A549 (cell line): Measurements from ENCODE around the gene RNF217. TPM values are rescaled to one million over a fixed set of nuclear protein-coding genes. Genes with fewer than 3 reads are reported as not detected.

Source experiments
- ATAC-seq, 2 experiments: fragments of 200-7000 bp in 1 of 2; fragments of >200 bp in 1 of 2; cut with Nextera tagmentation in 1 of 2; cut with Tn5 transposase in 1 of 2; 3 replicates each; pipeline versions ENCODE4 v1.8.0 to v1.9.1; 2018 to 2020; ENCODE audit warnings: mild to moderate bottlenecking in 1 of 2, moderate library complexity in 1 of 2
- CTCF ChIA-PET: fragments of 300-600 bp; sonication (Branson Sonifier 250); formaldehyde crosslinking; extraction: SDS; loops from one replicate; lab custom pipeline; 2021; ENCODE audit warnings: antibody characterized with exemption, inconsistent platforms; lab: Yijun Ruan, JAX
- POLR2A ChIA-PET: fragments of 350-600 bp; formaldehyde crosslinking; extraction: SDS; loops from one replicate; lab custom pipeline; 2021; ENCODE audit warnings: antibody characterized with exemption, inconsistent platforms; lab: Yijun Ruan, JAX
- DNase-seq, 2 experiments: peaks; one replicate each; pipeline versions ENCODE4 v3.0.0 to v3.0.0-alpha.2; 2011 to 2016; ENCODE audit warnings: low read depth in 1 of 2, low spot score in 1 of 2
- FAIRE-seq: peaks from 2 replicates; lab custom pipeline; 2011; peaks lifted over from hg19 to GRCh38; lab: Jason Lieb, UNC
- H3K27ac ChIP-seq, 2 experiments: fragments of >200 bp; sonication (Bioruptor Twin); formaldehyde crosslinking; 3 replicates each; pipeline ENCODE4 v1.5.1; 2016 to 2017
- H3K4me1 ChIP-seq: fragments of >200 bp; sonication (Bioruptor Twin); formaldehyde crosslinking; 3 replicates; pipeline ENCODE4 v1.6.1; 2016
- H3K4me2 ChIP-seq: fragments of >200 bp; sonication (Bioruptor Twin); formaldehyde crosslinking; 3 replicates; pipeline ENCODE4 v1.6.1; 2016
- H3K4me3 ChIP-seq: fragments of >200 bp; sonication (Bioruptor Twin); formaldehyde crosslinking; 3 replicates; pipeline ENCODE4 v1.5.1; 2016
- H3K9me3 ChIP-seq: fragments of >200 bp; sonication (Bioruptor Twin); formaldehyde crosslinking; 3 replicates; pipeline ENCODE4 v1.6.1; 2016
- ESRRA ChIP-seq: fragments of 150-350 bp; IDR thresholded peaks from 2 replicates; pipeline ENCODE4 v1.6.1; 2014; ENCODE audit warnings: mild to moderate bottlenecking, low read length, borderline replicate concordance
- GATA3 ChIP-seq: IDR thresholded peaks from 2 replicates; pipeline ENCODE4 v1.6.1; 2012; ENCODE audit warnings: borderline replicate concordance
- KDM5A ChIP-seq: fragments of 200-600 bp; sonication (generic); IDR thresholded peaks from 2 replicates; pipeline ENCODE4 v1.6.1; 2016; ENCODE audit warnings: antibody characterized with exemption, mild to moderate bottlenecking
- MYC ChIP-seq: IDR thresholded peaks from 2 replicates; pipeline ENCODE4 v1.6.1; 2012; ENCODE audit warnings: mild to moderate bottlenecking, inconsistent platforms, low read length, improper control_type of control experiment, borderline replicate concordance
- NPAS2 ChIP-seq: fragments of 250-450 bp; sonication (Bioruptor Pico); IDR thresholded peaks from 2 replicates; pipeline ENCODE4 v1.8.0; 2022; ENCODE audit warnings: mild to moderate bottlenecking, moderate library complexity, borderline replicate concordance
- NR3C1 ChIP-seq: fragments of >200 bp; sonication (Bioruptor Twin); formaldehyde crosslinking; IDR thresholded peaks from 3 replicates; pipeline ENCODE4 v1.6.1; 2017
- POLR2A ChIP-seq: IDR thresholded peaks from 2 replicates; pipeline ENCODE4 v1.6.1; 2012; ENCODE audit warnings: mild to moderate bottlenecking, low read length
- RCOR1 ChIP-seq: fragments of 150-350 bp; IDR thresholded peaks from 2 replicates; pipeline ENCODE4 v1.6.1; 2014; ENCODE audit warnings: antibody characterized with exemption, low read length, low read depth
- RNF2 ChIP-seq: fragments of 200-600 bp; sonication (generic); IDR thresholded peaks from 2 replicates; pipeline ENCODE4 v1.6.1; 2016; ENCODE audit warnings: low read depth, mild to moderate bottlenecking, antibody characterized with exemption, moderate library complexity, borderline replicate concordance
- SREBF2 ChIP-seq: fragments of 450-650 bp; IDR thresholded peaks from 2 replicates; pipeline ENCODE4 v1.6.1; 2014; ENCODE audit warnings: mild to moderate bottlenecking, moderate library complexity
- TFCP2L1 ChIP-seq: fragments of 250-450 bp; sonication (Bioruptor Pico); IDR thresholded peaks from 2 replicates; pipeline ENCODE4 v1.5.0; 2021; ENCODE audit warnings: mild to moderate bottlenecking
- ZC3H11A ChIP-seq: fragments of 450-650 bp; IDR thresholded peaks from 2 replicates; pipeline ENCODE4 v1.6.1; 2014; ENCODE audit warnings: antibody characterized with exemption, mild to moderate bottlenecking
- ZNF302 ChIP-seq: fragments of 250-450 bp; sonication (Bioruptor Pico); IDR thresholded peaks from 2 replicates; pipeline ENCODE4 v1.9.0; 2021; ENCODE audit warnings: inconsistent platforms, mild to moderate bottlenecking, moderate library complexity
- WGBS: methylation state at CpG from one replicate; pipeline ENCODE4 v1.1.6; 2017; ENCODE audit errors: missing lambda C conversion rate; 5-methylcytosine and 5-hydroxymethylcytosine counted together
- polyA plus RNA-seq, 4 experiments: library from polyadenylated mRNA; depleted of rRNA in 3 of 4; stranded (reverse); fragments of >200 nt; fragmentation: RNase III in 1 of 4; extraction: RNeasy Plus Mini Kit Qiagen cat#74134 plus additional on column Dnase treatment in 1 of 4; gene quantifications; 2 replicates in 3 of 4; 3 replicates in 1 of 4; pipeline ENCODE4 v1.2.3, GENCODE V29; 2011 to 2017
- TF ChIP-seq, protein P1 (sequence below): fragments of 250-450 bp; sonication (Bioruptor Pico); IDR thresholded peaks from 2 replicates; pipeline ENCODE4 v1.5.0; 2020; ENCODE audit warnings: low read depth, mild to moderate bottlenecking, moderate library complexity
- TF ChIP-seq, protein P2 (sequence below): fragments of 450-650 bp; IDR thresholded peaks from 2 replicates; pipeline ENCODE4 v1.6.1; 2014; ENCODE audit warnings: antibody characterized with exemption
- TF ChIP-seq, protein P3 (sequence below): fragments of >200 bp; sonication (Bioruptor Twin); formaldehyde crosslinking; IDR thresholded peaks from 2 replicates; pipeline ENCODE4 v1.6.1; 2016
- TF ChIP-seq, protein P4 (sequence below): IDR thresholded peaks from 2 replicates; pipeline ENCODE4 v1.6.1; 2012; ENCODE audit warnings: low read depth, borderline replicate concordance
- TF ChIP-seq, protein P5 (sequence below): fragments of >200 bp; sonication (Bioruptor Twin); formaldehyde crosslinking; IDR thresholded peaks from 3 replicates; pipeline ENCODE4 v1.5.1; 2016
- TF ChIP-seq, protein P6 (sequence below): IDR thresholded peaks from 2 replicates; pipeline ENCODE4 v1.6.1; 2012

Gene RNF217
- polyA plus RNA-seq, 2 of the 4 experiments (the other 2 are of a cell fraction), result 5.7 to 20.0 TPM

DNA sequence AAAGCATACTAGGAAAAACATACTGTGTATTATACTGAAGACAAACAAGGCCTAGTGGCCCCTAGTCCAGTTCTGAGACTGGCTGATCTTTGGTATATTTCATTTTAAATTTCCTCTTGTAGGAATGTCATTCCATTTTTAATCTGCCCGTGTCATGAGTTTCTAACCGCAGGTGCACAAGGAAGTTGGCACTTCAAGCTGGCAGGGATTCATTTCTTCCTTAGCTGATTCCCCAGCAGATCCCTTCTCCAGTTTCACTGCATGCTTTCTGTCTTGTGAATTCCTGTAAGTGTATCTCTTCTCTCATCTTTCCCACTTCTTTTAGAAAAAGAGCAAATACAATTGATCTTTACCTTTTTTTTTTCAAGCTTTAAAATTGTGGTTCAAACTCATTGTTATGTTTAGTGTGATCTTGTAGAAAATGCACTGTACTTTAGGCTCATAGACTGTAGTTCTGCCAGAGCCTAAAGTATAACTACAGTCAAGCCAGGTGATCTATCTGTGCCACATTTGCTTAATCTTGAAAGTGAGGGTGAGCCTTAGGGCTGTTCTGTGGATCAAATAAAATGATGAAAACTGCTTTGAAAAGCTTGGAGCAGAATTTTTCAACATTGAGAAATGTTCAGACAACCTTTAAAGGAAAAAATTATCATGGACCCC is 37.0 kb downstream of the RNF217 start:
- POLR2A ChIA-PET, result interaction anchor here (0.7 kb wide), 1 partner anchor 35 kb away, joined by 3 read pairs; no protein-coding TSS in a partner anchor
- WGBS, result 9% methylated on average over 2 of the region's 2 CpGs

DNA sequence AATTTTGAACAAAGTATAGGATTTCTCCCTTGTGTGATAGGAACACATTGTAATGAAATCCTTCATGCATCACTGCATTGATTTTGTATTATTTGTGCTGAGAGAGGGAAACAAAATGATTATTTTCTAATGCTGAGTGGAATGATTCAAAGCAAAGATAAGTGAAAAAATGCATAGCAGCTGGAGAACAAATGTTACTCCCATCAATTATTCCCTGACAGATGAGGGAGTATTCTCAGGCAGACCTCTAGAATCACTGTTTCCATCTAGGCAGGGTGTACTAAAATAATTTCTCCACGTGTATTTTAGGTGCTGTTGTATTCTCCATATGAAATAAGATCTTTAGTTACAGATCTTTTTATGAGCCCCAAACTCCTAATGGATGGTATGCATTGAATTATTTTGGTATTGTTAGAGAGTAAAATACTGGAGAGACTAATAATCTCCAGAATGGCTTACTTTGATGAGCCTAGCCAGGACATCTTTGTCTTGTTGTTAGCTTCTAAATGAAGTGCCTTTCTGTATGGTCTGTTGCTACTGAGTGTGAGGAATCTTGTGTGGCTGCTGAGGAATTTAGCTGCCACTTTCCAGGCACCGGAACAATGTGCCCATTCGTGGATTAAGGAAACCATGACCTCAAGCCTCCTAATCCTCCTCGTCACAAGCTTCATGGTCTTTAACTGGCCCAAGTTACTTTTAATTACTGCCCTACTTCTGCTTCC is 39.6 kb downstream of the RNF217 start:
- Histone ChIP-seq H3K4me2 (peak overlapping the region; percentile 75), H3K9me3 (no peaks in the 10 kb centered on the region), H3K27ac (peak overlapping the region; percentile 47 to 69), H3K4me1 (peaks cover 69% of the 10 kb centered on the region), H3K4me3 (peak overlapping the region; percentile 20)
- 27% methylated on average over 4 of the region's 4 CpGs for WGBS
- peak in 1 of 2 experiments; percentile 67; a peak in 3 of 6 replicates for ATAC-seq
- no peak for FAIRE-seq
- ChIA-PET POLR2A (no interaction called here), CTCF (no interaction called here)
- DNase-seq, result no peak
- TF ChIP-seq NPAS2 (CRISPR knock-in tag), result no peak
- no peak for TF ChIP-seq RNF2
- TF ChIP-seq GATA3, result no peak
- TF ChIP-seq TFCP2L1 (CRISPR knock-in tag), result no peak
- TF ChIP-seq NR3C1, result no peak
- no peak for TF ChIP-seq ZC3H11A
- no peak for TF ChIP-seq ESRRA
- TF ChIP-seq, protein P1, sequence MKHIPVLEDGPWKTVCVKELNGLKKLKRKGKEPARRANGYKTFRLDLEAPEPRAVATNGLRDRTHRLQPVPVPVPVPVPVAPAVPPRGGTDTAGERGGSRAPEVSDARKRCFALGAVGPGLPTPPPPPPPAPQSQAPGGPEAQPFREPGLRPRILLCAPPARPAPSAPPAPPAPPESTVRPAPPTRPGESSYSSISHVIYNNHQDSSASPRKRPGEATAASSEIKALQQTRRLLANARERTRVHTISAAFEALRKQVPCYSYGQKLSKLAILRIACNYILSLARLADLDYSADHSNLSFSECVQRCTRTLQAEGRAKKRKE (CRISPR knock-in tag), result no peak
- TF ChIP-seq, protein P2, sequence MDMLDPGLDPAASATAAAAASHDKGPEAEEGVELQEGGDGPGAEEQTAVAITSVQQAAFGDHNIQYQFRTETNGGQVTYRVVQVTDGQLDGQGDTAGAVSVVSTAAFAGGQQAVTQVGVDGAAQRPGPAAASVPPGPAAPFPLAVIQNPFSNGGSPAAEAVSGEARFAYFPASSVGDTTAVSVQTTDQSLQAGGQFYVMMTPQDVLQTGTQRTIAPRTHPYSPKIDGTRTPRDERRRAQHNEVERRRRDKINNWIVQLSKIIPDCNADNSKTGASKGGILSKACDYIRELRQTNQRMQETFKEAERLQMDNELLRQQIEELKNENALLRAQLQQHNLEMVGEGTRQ, result no peak
- TF ChIP-seq, protein P3, sequence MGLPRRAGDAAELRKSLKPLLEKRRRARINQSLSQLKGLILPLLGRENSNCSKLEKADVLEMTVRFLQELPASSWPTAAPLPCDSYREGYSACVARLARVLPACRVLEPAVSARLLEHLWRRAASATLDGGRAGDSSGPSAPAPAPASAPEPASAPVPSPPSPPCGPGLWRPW, result no peak

More for the DNA sequence above, 37.0 kb downstream of the RNF217 start:
- H3K9me3 ChIP-seq, result no peaks in the 10 kb centered on the region
- peak overlapping the region; percentile 29 for H3K4me2 ChIP-seq
- ATAC-seq (peak in 1 of 2 experiments; percentile 45; a peak in 2 of 6 replicates), FAIRE-seq (no peak), DNase-seq (no peak)
- no peak overlapping the region for H3K4me3 ChIP-seq
- TF ChIP-seq TFCP2L1 (CRISPR knock-in tag) (no peak), ZNF302 (CRISPR knock-in tag) (no peak), NPAS2 (CRISPR knock-in tag) (no peak), MYC (no peak), RCOR1 (no peak), NR3C1 (no peak), SREBF2 (no peak), KDM5A (no peak), POLR2A (no peak), ZC3H11A (no peak)
- TF ChIP-seq, protein P1 (CRISPR knock-in tag), result no peak
- TF ChIP-seq, protein P4, sequence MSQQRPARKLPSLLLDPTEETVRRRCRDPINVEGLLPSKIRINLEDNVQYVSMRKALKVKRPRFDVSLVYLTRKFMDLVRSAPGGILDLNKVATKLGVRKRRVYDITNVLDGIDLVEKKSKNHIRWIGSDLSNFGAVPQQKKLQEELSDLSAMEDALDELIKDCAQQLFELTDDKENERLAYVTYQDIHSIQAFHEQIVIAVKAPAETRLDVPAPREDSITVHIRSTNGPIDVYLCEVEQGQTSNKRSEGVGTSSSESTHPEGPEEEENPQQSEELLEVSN, result no peak
- TF ChIP-seq, protein P2, result no peak
- TF ChIP-seq, protein P5, sequence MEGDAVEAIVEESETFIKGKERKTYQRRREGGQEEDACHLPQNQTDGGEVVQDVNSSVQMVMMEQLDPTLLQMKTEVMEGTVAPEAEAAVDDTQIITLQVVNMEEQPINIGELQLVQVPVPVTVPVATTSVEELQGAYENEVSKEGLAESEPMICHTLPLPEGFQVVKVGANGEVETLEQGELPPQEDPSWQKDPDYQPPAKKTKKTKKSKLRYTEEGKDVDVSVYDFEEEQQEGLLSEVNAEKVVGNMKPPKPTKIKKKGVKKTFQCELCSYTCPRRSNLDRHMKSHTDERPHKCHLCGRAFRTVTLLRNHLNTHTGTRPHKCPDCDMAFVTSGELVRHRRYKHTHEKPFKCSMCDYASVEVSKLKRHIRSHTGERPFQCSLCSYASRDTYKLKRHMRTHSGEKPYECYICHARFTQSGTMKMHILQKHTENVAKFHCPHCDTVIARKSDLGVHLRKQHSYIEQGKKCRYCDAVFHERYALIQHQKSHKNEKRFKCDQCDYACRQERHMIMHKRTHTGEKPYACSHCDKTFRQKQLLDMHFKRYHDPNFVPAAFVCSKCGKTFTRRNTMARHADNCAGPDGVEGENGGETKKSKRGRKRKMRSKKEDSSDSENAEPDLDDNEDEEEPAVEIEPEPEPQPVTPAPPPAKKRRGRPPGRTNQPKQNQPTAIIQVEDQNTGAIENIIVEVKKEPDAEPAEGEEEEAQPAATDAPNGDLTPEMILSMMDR, result no peak
- TF ChIP-seq, protein P6, sequence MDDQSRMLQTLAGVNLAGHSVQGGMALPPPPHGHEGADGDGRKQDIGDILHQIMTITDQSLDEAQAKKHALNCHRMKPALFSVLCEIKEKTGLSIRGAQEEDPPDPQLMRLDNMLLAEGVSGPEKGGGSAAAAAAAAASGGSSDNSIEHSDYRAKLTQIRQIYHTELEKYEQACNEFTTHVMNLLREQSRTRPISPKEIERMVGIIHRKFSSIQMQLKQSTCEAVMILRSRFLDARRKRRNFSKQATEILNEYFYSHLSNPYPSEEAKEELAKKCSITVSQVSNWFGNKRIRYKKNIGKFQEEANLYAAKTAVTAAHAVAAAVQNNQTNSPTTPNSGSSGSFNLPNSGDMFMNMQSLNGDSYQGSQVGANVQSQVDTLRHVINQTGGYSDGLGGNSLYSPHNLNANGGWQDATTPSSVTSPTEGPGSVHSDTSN, result no peak
- H3K4me1 ChIP-seq, result peaks cover 77% of the 10 kb centered on the region
- CTCF ChIA-PET, result interaction anchor here (0.9 kb wide), 1 partner anchor 11 kb away, joined by 3 read pairs; no protein-coding TSS in a partner anchor
- peak overlapping the region; percentile 25 to 54; a peak in 5 of 6 replicates for H3K27ac ChIP-seq
